Muscle layer of duodenum (tissue), 2 donors: ENCODE results near the gene IGF2BP3.

ENCODE experiments used
- H3K27ac ChIP-seq: one replicate; pipeline ENCODE4 v1.7.0; 2013; ENCODE audit warnings: mild to moderate bottlenecking, low read length
- H3K27me3 ChIP-seq: one replicate; pipeline ENCODE4 v1.7.0; 2013; ENCODE audit warnings: low read depth, mild to moderate bottlenecking, control low read depth, low read length
- H3K36me3 ChIP-seq, 2 donors: one replicate each; pipeline ENCODE4 v1.7.0; 2013; ENCODE audit warnings: low read length in 2 of 2, control low read depth in 1 of 2, mild to moderate bottlenecking in 1 of 2; ENCODE audit not compliant: insufficient read depth in 2 of 2, control insufficient read depth in 1 of 2
- H3K4me1 ChIP-seq, 2 donors: one replicate each; pipeline ENCODE4 v1.7.0; 2013; ENCODE audit warnings: low read length in 2 of 2, mild to moderate bottlenecking in 2 of 2, control low read depth in 1 of 2, moderate library complexity in 1 of 2; ENCODE audit not compliant: insufficient read depth in 2 of 2, control insufficient read depth in 1 of 2
- H3K4me3 ChIP-seq, 2 donors: one replicate each; pipeline ENCODE4 v1.7.0; 2013; ENCODE audit warnings: low read length in 2 of 2, low read depth in 1 of 2, mild to moderate bottlenecking in 1 of 2
- H3K9me3 ChIP-seq, 2 donors: one replicate each; pipeline ENCODE4 v1.7.0; 2013; ENCODE audit warnings: low read length in 2 of 2, control low read depth in 1 of 2, mild to moderate bottlenecking in 1 of 2; ENCODE audit not compliant: control insufficient read depth in 1 of 2
- donor health status: healthy.

The IGF2BP3 gene

DNA sequence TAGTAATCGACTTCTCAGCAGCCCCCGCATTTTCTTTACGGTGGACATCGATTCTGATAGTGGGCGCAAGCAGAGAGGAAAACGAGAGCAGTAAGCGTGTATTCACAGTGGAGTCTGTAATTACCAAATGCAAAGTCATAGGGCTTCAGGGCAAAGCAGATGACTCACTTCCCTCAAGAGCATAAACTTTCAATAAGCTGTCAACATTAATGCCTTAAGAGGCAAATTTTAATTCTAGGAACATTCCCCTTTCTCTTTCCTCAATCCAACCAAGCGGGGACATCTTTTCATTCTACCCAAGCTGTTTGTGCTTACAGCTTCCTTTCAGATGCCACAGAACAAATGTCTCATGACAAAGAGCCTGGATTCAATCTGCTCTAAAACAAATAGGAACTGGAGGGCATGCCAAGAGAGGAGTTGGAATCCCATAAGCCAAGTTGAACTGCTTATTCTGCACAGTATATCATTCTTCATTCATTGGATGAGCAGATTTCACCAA lies 122.6 kb downstream of the IGF2BP3 start:
- no peaks in the 10 kb centered on the region for H3K27me3 ChIP-seq
- H3K36me3 ChIP-seq: no peaks in the 10 kb centered on the region
- H3K4me3 ChIP-seq: no peak overlapping the region
- no peaks in the 10 kb centered on the region for H3K4me1 ChIP-seq
- no peaks in the 10 kb centered on the region for H3K9me3 ChIP-seq
- H3K27ac ChIP-seq: no peak overlapping the region

DNA sequence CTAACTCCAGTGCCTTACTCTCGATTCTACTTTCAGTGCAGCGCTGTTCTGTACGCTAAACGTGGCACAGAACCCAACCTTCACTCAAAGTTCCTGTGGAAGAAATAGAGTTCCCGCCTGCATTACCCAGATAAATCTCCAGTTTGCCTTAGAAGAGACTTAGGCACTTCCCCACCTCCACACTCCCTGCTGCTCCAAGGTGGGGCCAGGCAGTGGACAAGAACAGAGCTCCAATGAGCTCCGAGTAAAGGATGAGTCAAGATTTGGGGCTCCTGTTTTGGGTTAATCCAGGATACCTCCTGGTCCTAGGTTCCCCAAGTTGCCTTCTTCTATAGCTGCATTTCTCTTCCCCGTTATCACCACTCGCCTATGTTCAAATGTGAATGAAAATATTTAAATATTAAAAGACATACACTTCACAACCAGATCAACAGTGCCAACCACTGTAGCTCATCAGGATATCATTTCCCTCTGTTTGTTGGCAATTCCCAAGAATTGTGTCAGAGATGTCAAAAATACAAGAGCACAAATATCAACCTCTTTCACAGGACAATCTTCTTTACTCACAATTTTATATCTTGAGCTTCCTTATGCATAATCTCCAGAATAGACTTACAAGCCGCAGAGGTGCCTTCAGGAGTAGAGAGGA lies 123.1 kb downstream of the IGF2BP3 start:
- Histone ChIP-seq H3K36me3 (no peaks in the 10 kb centered on the region), H3K27me3 (no peaks in the 10 kb centered on the region)

DNA sequence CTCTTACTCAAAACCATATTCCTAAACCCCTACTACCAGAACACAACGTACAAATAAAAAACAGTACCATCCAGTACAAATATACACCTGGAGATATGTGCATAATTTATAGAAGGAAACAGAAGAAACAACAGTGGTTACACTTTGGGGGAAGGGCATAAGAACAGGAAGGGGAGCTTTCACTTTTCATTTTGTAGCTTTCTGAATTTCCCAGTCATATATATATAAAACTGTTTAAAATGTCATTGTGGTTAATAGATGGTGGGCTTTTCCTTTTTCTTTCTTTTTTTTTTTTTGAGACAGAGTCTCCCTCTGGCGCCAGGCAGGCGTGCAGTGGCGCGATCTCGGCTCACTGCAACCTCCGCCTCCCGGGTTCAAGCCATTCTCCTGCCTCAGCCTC lies 124.0 kb downstream of the IGF2BP3 start:
- Histone ChIP-seq H3K27ac (no peak overlapping the region), H3K4me3 (peak overlapping the region in 1 of 2 donors; percentile 15), H3K36me3 (no peaks in the 10 kb centered on the region), H3K4me1 (no peaks in the 10 kb centered on the region), H3K9me3 (no peaks in the 10 kb centered on the region), H3K27me3 (no peaks in the 10 kb centered on the region)

More for the DNA sequence above, 123.1 kb downstream of the IGF2BP3 start:
- H3K27ac ChIP-seq: no peak overlapping the region
- no peak overlapping the region for H3K4me3 ChIP-seq
- no peaks in the 10 kb centered on the region for H3K4me1 ChIP-seq
- no peaks in the 10 kb centered on the region for H3K9me3 ChIP-seq

DNA sequence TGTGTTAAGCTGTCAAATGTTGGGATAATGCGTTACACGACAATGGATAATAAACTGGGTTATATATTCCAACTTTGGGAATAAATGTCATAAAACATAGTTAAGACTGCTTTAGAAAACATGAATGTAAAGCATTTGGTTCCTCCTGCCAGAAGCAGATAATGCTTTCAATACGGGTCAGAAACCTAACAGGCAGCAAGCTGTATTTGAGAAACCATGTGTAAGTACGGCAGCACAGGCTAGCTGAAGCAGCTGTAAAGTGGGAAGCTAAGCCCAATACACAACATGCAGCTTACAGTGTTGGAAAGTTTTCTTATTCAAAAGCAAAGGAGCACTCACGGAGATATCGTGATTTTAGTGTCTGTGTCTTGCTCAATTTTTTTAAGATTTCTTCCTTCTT lies 124.7 kb downstream of the IGF2BP3 start:
- Histone ChIP-seq H3K4me1 (no peaks in the 10 kb centered on the region), H3K27ac (no peak overlapping the region), H3K4me3 (no peak overlapping the region), H3K9me3 (no peaks in the 10 kb centered on the region), H3K36me3 (no peaks in the 10 kb centered on the region), H3K27me3 (no peaks in the 10 kb centered on the region)

DNA sequence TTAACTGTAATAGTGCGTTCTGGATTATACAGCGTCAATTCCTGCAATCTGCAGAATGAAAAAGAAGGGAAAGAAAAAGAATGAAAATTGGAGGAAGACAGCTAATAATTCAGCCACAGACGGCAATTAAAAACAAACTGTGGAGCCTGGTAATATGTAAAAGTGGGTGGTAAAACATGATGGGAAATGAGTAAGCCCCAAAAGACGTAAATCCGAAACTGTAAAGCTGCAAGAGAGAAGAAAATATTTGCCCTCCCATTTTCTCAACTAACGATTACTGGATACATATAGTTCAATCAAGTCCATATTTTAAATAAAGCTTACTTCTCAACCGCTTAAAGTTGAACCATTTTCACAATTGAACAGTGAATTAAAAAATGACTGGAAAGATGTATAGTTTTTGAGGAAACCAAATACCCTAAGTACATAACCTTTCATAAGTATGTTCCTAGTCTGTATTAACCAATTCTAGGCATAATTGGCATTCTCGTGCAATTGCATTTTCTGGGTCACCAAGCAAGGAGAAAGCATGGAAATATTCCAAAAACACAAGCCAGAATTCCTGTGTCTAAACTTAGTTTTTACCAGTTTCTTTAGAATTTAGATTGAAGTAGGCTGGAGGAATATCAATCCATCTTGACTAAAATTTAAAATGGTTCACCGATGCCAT lies 126.3 kb downstream of the IGF2BP3 start:
- no peak overlapping the region for H3K27ac ChIP-seq
- H3K36me3 ChIP-seq: no peaks in the 10 kb centered on the region
- H3K4me1 ChIP-seq: no peaks in the 10 kb centered on the region
- no peak overlapping the region for H3K4me3 ChIP-seq
- H3K9me3 ChIP-seq: no peaks in the 10 kb centered on the region
- H3K27me3 ChIP-seq: no peaks in the 10 kb centered on the region

DNA sequence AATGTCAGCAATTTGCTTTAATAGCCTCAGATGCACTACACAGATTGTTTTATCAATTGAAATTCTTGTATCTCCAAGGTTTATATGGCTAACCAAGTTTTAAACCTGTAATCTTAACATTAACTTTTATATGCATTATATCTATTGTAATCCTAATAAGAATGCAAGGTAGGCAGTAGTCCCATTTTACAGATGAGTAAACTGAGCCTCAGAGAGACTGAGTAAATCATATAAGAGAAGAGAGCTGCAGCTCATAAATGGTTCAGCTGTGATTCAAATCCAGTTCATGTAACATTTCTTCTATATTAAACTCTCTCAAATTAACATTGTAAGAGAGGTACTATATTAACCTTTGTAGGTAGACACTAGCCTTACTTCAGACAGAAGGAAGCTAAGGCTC lies 127.2 kb downstream of the IGF2BP3 start:
- no peaks in the 10 kb centered on the region for H3K9me3 ChIP-seq
- no peaks in the 10 kb centered on the region for H3K36me3 ChIP-seq
- no peak overlapping the region for H3K27ac ChIP-seq
- H3K27me3 ChIP-seq: no peaks in the 10 kb centered on the region
- H3K4me3 ChIP-seq: no peak overlapping the region
- H3K4me1 ChIP-seq: no peaks in the 10 kb centered on the region

DNA sequence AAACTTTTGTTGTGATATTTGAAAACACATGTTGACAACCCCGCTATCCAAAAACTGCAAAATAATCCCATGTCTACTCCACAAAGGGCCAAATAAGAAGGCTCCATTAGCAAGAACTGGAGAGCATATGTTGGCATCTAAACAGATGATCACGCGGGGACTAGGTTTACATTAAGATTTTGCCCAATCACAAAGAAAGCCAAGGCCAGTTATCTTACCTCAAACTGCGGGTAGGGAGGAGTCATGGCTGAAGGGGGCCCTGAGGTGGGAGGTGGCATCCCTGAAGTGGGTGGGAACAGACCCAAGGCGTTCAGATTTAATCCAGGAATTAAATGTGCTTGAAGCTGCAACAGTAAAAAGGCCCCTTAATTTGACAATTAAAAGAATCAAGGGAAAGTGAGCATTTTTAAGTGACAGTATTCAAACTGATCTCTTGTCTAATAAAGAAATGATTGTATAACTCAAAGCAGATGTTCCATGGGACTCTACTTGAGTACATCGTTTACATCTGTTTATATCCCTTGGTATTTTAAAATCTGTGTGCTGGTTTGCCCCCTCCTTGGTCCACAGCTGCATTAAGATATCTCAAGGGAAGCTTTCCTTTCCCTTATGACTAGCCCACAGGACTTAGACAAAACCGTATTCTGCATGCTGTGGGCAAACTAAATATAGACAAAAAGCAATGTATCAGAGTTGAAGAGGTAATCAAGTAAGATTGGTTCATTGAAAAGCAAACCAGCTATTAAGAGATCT lies 128.3 kb downstream of the IGF2BP3 start:
- H3K4me3 ChIP-seq: no peak overlapping the region
- H3K4me1 ChIP-seq: no peaks in the 10 kb centered on the region
- H3K27me3 ChIP-seq: no peaks in the 10 kb centered on the region
- no peaks in the 10 kb centered on the region for H3K9me3 ChIP-seq
- H3K36me3 ChIP-seq: no peaks in the 10 kb centered on the region
- no peak overlapping the region for H3K27ac ChIP-seq

DNA sequence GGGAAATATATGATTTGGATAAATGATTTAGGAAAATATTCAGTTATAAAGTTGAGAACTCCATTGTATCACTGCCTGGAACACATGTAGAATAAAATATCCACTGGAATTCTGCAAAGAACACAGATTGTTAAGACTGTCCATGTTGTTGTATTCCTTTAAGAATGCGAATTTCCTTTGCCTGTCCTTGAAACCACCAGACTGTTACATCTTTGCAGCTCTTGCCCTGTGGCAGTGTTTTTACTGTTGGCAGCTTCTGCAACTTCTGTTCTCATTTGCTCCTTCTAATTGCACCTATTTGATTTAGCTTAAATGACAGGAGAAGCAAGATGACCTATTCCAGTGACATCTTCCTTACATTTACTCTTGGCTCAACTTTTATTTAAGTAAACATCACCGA lies 131.4 kb downstream of the IGF2BP3 start:
- Histone ChIP-seq H3K4me3 (no peak overlapping the region), H3K36me3 (no peaks in the 10 kb centered on the region), H3K4me1 (peaks cover 0 to 19% of the 10 kb centered on the region in 2 donors), H3K27ac (no peak overlapping the region), H3K9me3 (no peaks in the 10 kb centered on the region), H3K27me3 (no peaks in the 10 kb centered on the region)

DNA sequence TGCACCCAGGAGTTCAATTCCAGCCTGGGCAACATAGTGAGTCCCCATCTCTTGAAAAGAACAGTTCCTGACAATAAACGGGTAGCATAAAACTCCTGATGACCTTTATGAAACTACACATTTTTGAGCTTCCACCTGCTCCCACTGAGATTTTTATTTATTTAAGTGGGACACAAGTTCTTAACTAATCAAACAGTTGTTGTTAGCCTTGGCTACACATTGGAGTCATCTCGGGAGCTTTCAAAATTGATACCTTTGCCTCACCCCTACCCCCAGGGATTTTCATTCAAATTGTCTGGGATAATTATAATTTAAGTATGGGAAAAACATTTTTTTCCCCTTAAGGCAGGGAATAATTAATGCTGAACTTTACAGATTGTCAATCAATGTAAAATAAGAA lies 131.9 kb downstream of the IGF2BP3 start:
- H3K27me3 ChIP-seq: no peaks in the 10 kb centered on the region
- H3K9me3 ChIP-seq: no peaks in the 10 kb centered on the region
- no peaks in the 10 kb centered on the region for H3K36me3 ChIP-seq
- H3K4me3 ChIP-seq: no peak overlapping the region
- peaks cover 0 to 23% of the 10 kb centered on the region in 2 donors for H3K4me1 ChIP-seq
- no peak overlapping the region for H3K27ac ChIP-seq

DNA sequence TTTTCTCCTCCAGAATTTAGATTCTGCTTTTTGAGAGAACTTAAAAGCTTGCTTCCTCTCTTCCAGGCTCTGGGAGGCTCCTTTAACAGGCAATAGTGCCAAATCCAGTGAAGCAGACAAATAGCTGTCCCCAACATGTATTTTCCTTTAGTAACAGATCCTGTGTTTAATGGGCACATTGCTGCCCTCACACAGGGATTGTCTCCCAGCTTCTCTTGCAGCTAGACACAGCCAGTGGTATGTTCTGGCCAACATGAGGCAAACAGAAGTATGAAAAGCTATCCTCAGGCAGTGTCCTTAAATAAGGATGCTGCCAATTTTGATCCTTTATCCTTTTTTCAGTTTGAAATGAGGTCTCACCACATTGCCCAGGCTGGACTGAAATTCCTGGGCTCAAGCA lies 132.9 kb downstream of the IGF2BP3 start:
- Histone ChIP-seq H3K27me3 (no peaks in the 10 kb centered on the region), H3K4me3 (no peak overlapping the region), H3K36me3 (no peaks in the 10 kb centered on the region), H3K4me1 (peaks cover 0 to 32% of the 10 kb centered on the region in 2 donors), H3K27ac (no peak overlapping the region), H3K9me3 (no peaks in the 10 kb centered on the region)

DNA sequence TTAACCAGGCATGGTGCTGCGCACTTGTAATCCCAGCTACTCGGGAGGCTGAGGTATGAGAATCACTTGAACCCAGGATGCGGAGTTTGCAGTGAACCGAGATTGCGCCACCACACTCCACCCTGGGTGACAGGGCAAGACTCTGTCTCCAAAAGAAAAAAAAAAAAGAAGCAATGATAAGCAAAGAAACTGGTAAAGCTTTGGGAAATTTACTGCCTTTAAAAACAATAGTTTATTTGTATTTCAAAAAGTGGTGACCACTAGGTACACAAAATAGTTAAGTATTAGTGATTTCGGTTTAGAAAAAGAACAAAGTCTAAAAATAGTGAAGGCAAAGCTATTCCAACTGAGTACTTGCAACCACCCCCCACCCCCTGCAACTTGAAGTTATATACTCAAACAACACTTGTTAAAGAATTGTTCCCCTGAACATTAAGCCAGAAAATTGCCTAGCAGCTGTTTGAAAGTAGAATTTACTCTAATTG lies 133.4 kb downstream of the IGF2BP3 start:
- no peaks in the 10 kb centered on the region for H3K27me3 ChIP-seq
- peaks cover 0 to 33% of the 10 kb centered on the region in 2 donors for H3K4me1 ChIP-seq
- H3K36me3 ChIP-seq: no peaks in the 10 kb centered on the region
- H3K27ac ChIP-seq: no peak overlapping the region
- no peak overlapping the region for H3K4me3 ChIP-seq
- H3K9me3 ChIP-seq: no peaks in the 10 kb centered on the region
